Subcutaneous abdominal adipose tissue (tissue), 5 donors: ENCODE measurements around the gene P4HB.
"Not testable (repeated sequence)": the region's sequence is repeated elsewhere in the genome, so short reads cannot be mapped to it uniquely, and the experiment has no call there.

Source experiments
- H3K27ac ChIP-seq: one replicate; pipeline ENCODE4 v1.7.0; 2013; ENCODE audit warnings: low read depth, mild to moderate bottlenecking, inconsistent platforms, low read length, moderate library complexity
- H3K27me3 ChIP-seq, 5 donors: one replicate each; pipeline ENCODE4 v1.7.0; 2013; ENCODE audit warnings: low read length in 5 of 5, inconsistent platforms in 1 of 5; ENCODE audit not compliant: control insufficient read depth in 5 of 5, insufficient read depth in 4 of 5
- H3K36me3 ChIP-seq, 5 donors: one replicate each; pipeline ENCODE4 v1.7.0; 2013; ENCODE audit warnings: low read length in 5 of 5; ENCODE audit not compliant: control insufficient read depth in 5 of 5, insufficient read depth in 5 of 5
- H3K4me1 ChIP-seq, 5 donors: one replicate each; pipeline ENCODE4 v1.7.0; 2013; ENCODE audit warnings: low read length in 5 of 5, mild to moderate bottlenecking in 3 of 5, moderate library complexity in 1 of 5; ENCODE audit not compliant: control insufficient read depth in 5 of 5, insufficient read depth in 5 of 5
- H3K4me3 ChIP-seq, 5 donors: one replicate each; pipeline ENCODE4 v1.7.0; 2013; ENCODE audit warnings: low read length in 5 of 5, low read depth in 1 of 5
- H3K9ac ChIP-seq, 5 donors: one replicate each; pipeline ENCODE4 v1.7.0; 2013; ENCODE audit warnings: low read length in 5 of 5, mild to moderate bottlenecking in 4 of 5, moderate library complexity in 3 of 5
- H3K9me3 ChIP-seq, 5 donors: one replicate each; pipeline ENCODE4 v1.7.0; 2013; ENCODE audit warnings: low read length in 5 of 5; ENCODE audit not compliant: control insufficient read depth in 5 of 5
- donor health status: healthy.
- donor health status: healthy.
- donor health status: healthy.
- donor health status: healthy.
- donor health status: healthy.

P4HB gene

GRCh38 chr17:81840059-81840458 lies 20.3 kb downstream of the P4HB start:
- peaks cover 0 to 28% (median 26%) of the 10 kb centered on the region in 5 donors for H3K36me3 ChIP-seq
- not testable (repeated sequence) for H3K4me3 ChIP-seq, H3K4me1 ChIP-seq, H3K27ac ChIP-seq, H3K27me3 ChIP-seq, H3K9ac ChIP-seq, H3K9me3 ChIP-seq

DNA sequence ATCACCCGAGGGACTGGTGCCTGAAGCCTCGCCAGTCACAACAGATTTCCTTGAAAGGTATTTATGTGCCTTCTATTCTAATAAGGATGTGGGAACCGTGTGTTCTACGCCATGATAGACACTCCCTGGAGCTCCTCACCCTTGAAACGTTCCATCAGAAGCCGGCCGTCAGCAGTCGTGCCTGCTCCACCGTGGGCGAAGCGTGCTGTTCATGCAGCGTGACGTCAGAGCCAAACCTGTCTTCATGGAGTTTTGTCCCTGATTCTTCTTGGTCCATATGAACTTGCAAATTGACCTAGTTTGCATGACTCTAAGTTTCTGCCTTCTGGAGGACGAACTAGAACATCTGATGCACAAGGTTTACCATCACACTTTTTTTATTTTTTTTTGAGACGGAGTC lies 21.0 kb downstream of the P4HB start:
- peaks cover 0 to 21% (median 18%) of the 10 kb centered on the region in 5 donors for H3K36me3 ChIP-seq
- no peak overlapping the region for H3K27ac ChIP-seq
- peaks cover 0 to 9% (median 0%) of the 10 kb centered on the region in 5 donors for H3K4me1 ChIP-seq
- H3K27me3 ChIP-seq = no peaks in the 10 kb centered on the region
- no peak overlapping the region for H3K9ac ChIP-seq
- H3K9me3 ChIP-seq = no peaks in the 10 kb centered on the region
- no peak overlapping the region for H3K4me3 ChIP-seq

DNA sequence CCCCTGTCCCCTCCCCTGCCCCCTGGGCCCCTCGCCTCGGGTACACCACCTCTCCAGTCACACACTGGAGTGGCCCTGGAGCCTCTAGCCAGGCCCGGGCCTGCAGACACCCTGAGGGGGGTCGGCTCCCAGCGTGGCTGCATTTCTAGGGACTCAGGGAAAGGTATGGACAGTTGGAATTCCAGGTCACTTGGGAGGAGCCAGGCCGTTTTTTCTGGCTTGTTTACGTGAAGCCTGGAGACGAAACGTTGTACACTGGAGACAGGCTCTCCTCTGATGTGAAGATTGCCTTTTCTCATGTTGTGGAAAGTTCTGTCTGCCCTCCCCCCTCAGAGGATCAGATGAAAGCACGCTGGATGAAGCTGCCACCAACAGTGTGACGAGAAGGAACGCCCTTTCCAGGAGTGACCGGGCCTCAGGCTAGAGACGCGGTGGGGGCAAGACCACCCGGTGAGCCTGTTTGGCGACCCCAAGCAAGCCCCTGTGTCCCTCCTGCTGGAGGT lies 21.5 kb downstream of the P4HB start:
- Histone ChIP-seq H3K27ac (no peak overlapping the region), H3K4me3 (no peak overlapping the region), H3K4me1 (peaks cover 0 to 14% (median 4%) of the 10 kb centered on the region in 5 donors), H3K9ac (no peak overlapping the region), H3K36me3 (peaks cover 0 to 16% (median 13%) of the 10 kb centered on the region in 5 donors), H3K27me3 (no peaks in the 10 kb centered on the region), H3K9me3 (no peaks in the 10 kb centered on the region)

DNA sequence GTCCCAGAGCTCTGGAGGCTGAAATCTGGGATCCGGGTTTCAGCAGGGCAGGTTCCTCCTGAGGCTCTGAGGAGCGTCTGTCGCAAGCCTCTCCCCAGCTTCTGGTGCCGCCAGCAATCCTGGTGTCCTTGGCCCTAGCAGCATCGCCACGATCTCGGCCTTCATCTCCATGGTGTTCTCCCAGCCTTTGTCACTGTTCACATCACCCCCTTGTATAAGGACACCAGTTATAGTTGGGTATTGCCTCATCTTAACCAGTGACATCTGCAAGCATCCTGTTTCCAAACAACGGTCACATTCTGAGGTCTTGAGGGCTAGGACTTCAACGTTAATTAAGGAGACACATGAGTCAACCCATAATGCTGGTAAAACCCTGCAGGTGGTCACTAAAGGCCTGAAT lies 22.7 kb downstream of the P4HB start:
- Histone ChIP-seq H3K4me3 (no peak overlapping the region), H3K9me3 (no peaks in the 10 kb centered on the region), H3K27me3 (no peaks in the 10 kb centered on the region), H3K9ac (no peak overlapping the region), H3K4me1 (peaks cover 0 to 13% (median 11%) of the 10 kb centered on the region in 5 donors), H3K36me3 (peaks cover 0 to 4% (median 2%) of the 10 kb centered on the region in 5 donors), H3K27ac (no peak overlapping the region)

DNA sequence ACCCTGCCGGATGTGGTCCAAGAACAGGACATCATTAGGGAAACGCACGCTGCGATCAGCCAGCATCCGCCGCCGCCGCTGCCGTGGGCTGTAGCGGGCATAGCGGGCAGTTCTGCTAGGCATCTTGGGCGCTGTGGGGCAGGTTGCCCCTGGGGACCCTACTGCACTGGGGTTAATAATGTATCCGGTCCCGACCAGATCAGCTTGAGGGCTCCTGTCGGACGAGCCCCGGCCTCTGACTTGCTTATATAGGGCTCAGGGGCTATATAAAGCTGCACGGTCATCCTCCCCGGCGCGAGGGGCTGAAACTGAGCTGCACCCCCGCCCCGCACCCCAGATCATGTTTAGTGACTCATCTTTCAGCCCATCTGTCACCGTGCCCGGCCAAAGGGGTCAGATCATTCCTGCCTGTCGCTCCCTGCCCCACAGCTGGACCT lies 25.5 kb downstream of the P4HB start, which contains the start of gene PPP1R27:
TSS of gene PPP1R27 (minus strand) at position 220 of the 437 bp plus-strand sequence. CDS start at position 123, 97 bp downstream.
- peak within 1 kb of the TSS in 4 of 5 donors; percentile 64 to 83 (median 76) for H3K9ac ChIP-seq
- peak within 1 kb of the TSS; percentile 26 to 70 (median 61) for H3K4me3 ChIP-seq
- peaks cover 0 to 3% (median 0%) of the 10 kb centered on the region in 5 donors for H3K36me3 ChIP-seq
- no peaks in the 10 kb centered on the region for H3K9me3 ChIP-seq
- H3K4me1 ChIP-seq = peaks cover 7 to 28% (median 25%) of the 10 kb centered on the region in 5 donors
- no peak within 1 kb of the TSS for H3K27ac ChIP-seq
- no peaks in the 10 kb centered on the region for H3K27me3 ChIP-seq

DNA sequence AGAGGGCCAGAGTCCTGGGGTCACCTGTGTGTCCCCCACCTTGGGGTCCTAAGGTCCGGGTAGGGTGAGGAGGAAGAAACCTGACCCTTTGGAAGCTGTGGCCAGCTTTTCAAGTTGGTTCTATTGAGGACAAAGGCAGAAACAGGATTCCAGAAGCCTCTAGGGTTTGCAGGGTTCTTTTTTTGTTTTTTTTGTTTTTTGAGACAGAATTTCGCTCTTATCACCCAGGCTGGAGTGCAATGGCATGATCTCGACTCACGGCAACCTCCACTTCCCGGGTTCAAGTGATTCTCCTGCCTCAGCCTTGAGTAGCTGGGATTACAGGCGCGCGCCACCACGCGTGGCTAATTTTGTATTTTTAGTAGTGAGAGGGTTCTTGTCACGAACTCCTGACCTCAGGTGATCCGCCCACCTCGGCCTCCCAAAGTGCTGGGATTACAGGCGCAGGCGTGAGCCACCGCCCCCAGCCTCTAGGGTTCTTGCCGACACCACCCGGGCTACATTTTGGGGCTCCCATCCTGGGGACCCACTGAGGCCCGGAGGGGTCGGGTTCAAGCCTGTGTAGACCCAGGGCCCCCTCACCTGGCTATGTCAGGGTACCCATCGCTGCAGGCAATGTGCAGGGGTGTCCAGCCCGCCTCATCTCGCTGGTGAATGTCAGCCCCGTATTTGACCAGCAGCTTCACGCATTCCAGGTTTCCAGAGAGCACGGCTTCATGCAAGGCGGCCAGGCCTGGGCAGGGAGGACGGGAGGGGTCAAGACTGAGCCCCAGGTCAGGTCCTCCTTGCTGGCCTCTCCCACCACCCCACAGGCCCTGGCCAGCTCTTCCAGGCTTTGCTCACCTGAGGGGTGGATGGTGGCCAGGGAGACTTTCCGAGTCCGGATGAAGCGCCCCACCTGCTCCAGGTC lies 26.2 kb downstream of the P4HB start:
- no peaks in the 10 kb centered on the region for H3K9me3 ChIP-seq
- peak overlapping the region; percentile 65 for H3K27ac ChIP-seq
- no peaks in the 10 kb centered on the region for H3K27me3 ChIP-seq
- H3K4me1 ChIP-seq = peaks cover 7 to 28% (median 25%) of the 10 kb centered on the region in 5 donors
- peak overlapping the region in 4 of 5 donors; percentile 64 to 83 (median 76) for H3K9ac ChIP-seq
- peak overlapping the region; percentile 26 to 70 (median 61) for H3K4me3 ChIP-seq
- peaks cover 0 to 5% (median 0%) of the 10 kb centered on the region in 5 donors for H3K36me3 ChIP-seq

- H3K27me3 ChIP-seq = no peaks in the 10 kb centered on the region
- H3K9ac ChIP-seq = peak within 1 kb of the TSS; percentile 26 to 93 (median 86)
- peaks cover 0 to 5% (median 0%) of the 10 kb centered on the region in 5 donors for H3K36me3 ChIP-seq
- no peaks in the 10 kb centered on the region for H3K9me3 ChIP-seq
- H3K4me3 ChIP-seq = peak within 1 kb of the TSS; percentile 72 to 81 (median 77)
- H3K4me1 ChIP-seq = peaks cover 7 to 34% (median 28%) of the 10 kb centered on the region in 5 donors
- H3K27ac ChIP-seq = peak within 1 kb of the TSS; percentile 70
These were observed 27.0 kb downstream of the P4HB start, which contains the start of gene MCRIP1 for GRCh38 chr17:81833160-81833920. Gene MCRIP1, minus strand, starts transcription at chr17:81833291. Its CDS starts 8,785 bp downstream, at chr17:81824506.

DNA sequence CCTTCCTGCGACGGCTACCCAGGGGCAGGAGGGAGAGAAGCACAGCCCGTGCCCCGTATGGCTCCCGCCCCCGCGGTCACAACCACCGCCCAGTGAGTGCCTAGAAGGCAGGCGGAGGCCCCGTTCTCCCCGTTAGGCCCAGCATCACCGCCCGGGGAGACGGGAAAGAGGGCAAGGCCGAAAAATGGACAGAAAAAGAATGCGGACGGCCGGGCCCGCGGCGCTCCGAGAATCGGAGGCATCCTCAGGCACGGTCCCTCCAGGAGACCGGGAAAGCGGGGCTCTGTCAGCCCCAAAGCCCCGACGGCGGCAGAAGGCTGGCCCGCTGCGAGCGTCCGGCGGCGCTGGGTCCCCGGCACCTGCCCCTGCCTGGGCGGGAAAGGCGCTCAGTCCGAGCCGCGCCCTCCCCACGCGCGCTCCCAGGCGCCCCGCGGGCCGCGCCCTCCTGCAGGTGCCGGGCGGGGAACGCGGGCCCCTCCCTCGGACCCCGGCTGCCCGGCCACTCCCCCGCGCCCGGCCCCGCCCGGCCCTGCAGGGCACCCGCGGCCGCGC lies 27.7 kb downstream of the P4HB start:
- Histone ChIP-seq H3K9ac (peak overlapping the region in 4 of 5 donors; percentile 62 to 93 (median 88)), H3K4me1 (peaks cover 7 to 37% (median 31%) of the 10 kb centered on the region in 5 donors)

GRCh38 chr17:81831957-81832607 lies 28.3 kb downstream of the P4HB start:
- H3K4me3 ChIP-seq = peak overlapping the region; percentile 72 to 81 (median 77)
- peak overlapping the region; percentile 26 to 93 (median 86) for H3K9ac ChIP-seq
- peaks cover 7 to 37% (median 31%) of the 10 kb centered on the region in 5 donors for H3K4me1 ChIP-seq

More for the DNA sequence above, 27.7 kb downstream of the P4HB start:
- Histone ChIP-seq H3K27ac (peak overlapping the region; percentile 70), H3K4me3 (peak overlapping the region; percentile 72 to 81 (median 77)), H3K9me3 (no peaks in the 10 kb centered on the region), H3K27me3 (no peaks in the 10 kb centered on the region), H3K36me3 (peaks cover 0 to 5% (median 0%) of the 10 kb centered on the region in 5 donors)

More at GRCh38 chr17:81831957-81832607, 28.3 kb downstream of the P4HB start:
- H3K27me3 ChIP-seq = no peaks in the 10 kb centered on the region
- peak overlapping the region; percentile 70 for H3K27ac ChIP-seq
- peaks cover 0 to 5% (median 0%) of the 10 kb centered on the region in 5 donors for H3K36me3 ChIP-seq
- no peaks in the 10 kb centered on the region for H3K9me3 ChIP-seq
